GM19324 (cell line): ENCODE data around the gene C6orf15.

Experiments
- ATAC-seq: cut with Tn5 transposase; IDR thresholded peaks from one replicate; pipeline ENCODE4 v1.9.1; 2021; ENCODE audit warnings: mild to moderate bottlenecking, moderate library complexity; ENCODE audit not compliant: unreplicated experiment, low FRiP score

The C6orf15 gene

GRCh38 chr6:31110825-31111582, 1.4 kb downstream of the C6orf15 start:
- no peak for ATAC-seq

- ATAC-seq: no peak
Observed at GRCh38 chr6:31107052-31107451, 5.3 kb downstream of the C6orf15 start.

- no peak for ATAC-seq
Observed at GRCh38 chr6:31103136-31103535, 9.2 kb downstream of the C6orf15 start.

- ATAC-seq: no peak
Observed at GRCh38 chr6:31098449-31098938, 13.9 kb downstream of the C6orf15 start.

GRCh38 chr6:31096656-31097055, 15.7 kb downstream of the C6orf15 start:
- no peak for ATAC-seq

GRCh38 chr6:31096215-31096614, 16.2 kb downstream of the C6orf15 start:
- ATAC-seq: no peak

GRCh38 chr6:31094389-31094881, 17.9 kb downstream of the C6orf15 start:
- no peak for ATAC-seq

- ATAC-seq: no peak
Observed at GRCh38 chr6:31092769-31093505, 19.4 kb downstream of the C6orf15 start.

- ATAC-seq: no peak
Observed at GRCh38 chr6:31092238-31092637, 20.1 kb downstream of the C6orf15 start.

GRCh38 chr6:31091680-31092079, 20.7 kb downstream of the C6orf15 start:
- no peak for ATAC-seq

- ATAC-seq: no peak
Observed at GRCh38 chr6:31090973-31091364, 21.4 kb downstream of the C6orf15 start.

GRCh38 chr6:31090275-31090972, 22.0 kb downstream of the C6orf15 start:
- ATAC-seq: no peak

- no peak for ATAC-seq
Observed at GRCh38 chr6:31087494-31088089, 24.8 kb downstream of the C6orf15 start.

- no peak for ATAC-seq
Observed at GRCh38 chr6:31086788-31087440, 25.5 kb downstream of the C6orf15 start.

GRCh38 chr6:31083742-31084354, 28.5 kb downstream of the C6orf15 start:
- ATAC-seq: no peak

- no peak for ATAC-seq
Observed at GRCh38 chr6:31081872-31082271, 30.5 kb downstream of the C6orf15 start.

- ATAC-seq: no peak
Observed at GRCh38 chr6:31079656-31080261, 32.6 kb downstream of the C6orf15 start.

GRCh38 chr6:31076611-31077010, 35.8 kb downstream of the C6orf15 start:
- ATAC-seq: no peak

- ATAC-seq: no peak
Observed at GRCh38 chr6:31075528-31075927, 36.8 kb downstream of the C6orf15 start.
